Activated CD8-positive, alpha-beta T cell treated with anti-CD3 and anti-CD28 coated beads, Interleukin-2, amount 10 ng/mL, durations not matched to agents 7 days and 5 days (primary cell): ENCODE results near the gene RPS6KC1. TPM values are rescaled to one million over a fixed set of nuclear protein-coding genes. Genes with fewer than 3 reads are reported as not detected.
"Not testable (repeated sequence)": the region's sequence is repeated elsewhere in the genome, so short reads cannot be mapped to it uniquely, and the experiment has no call there.

Experiments used
- ATAC-seq: fragments of 150-1000 bp; cut with Tn5 transposase; one replicate; pipeline ENCODE4 v1.10.0; 2021; ENCODE audit warnings: moderate library complexity
- CTCF ChIA-PET: fragments of 350-600 bp; sonication (Branson Sonifier 250); formaldehyde crosslinking; loops from one replicate; lab custom pipeline; 2021; ENCODE audit warnings: antibody characterized with exemption; lab: Charles Lee
- POLR2A ChIA-PET: fragments of 350-600 bp; sonication (Branson Sonifier 250); formaldehyde crosslinking; loops from one replicate; lab custom pipeline; 2021; ENCODE audit warnings: antibody characterized with exemption; lab: Charles Lee
- DNase-seq: peaks from one replicate; pipeline ENCODE4 v3.0.0-alpha.2; 2020
- H3K27ac Mint-ChIP-seq: one replicate; pipeline ENCODE4 v1.8.0; 2021; ENCODE audit warnings: mild to moderate bottlenecking, mixed read lengths
- H3K27me3 Mint-ChIP-seq: one replicate; pipeline ENCODE4 v1.8.0; 2021; ENCODE audit warnings: low read depth, mixed read lengths
- H3K36me3 Mint-ChIP-seq: one replicate; pipeline ENCODE4 v1.8.0; 2021; ENCODE audit warnings: low read depth, mixed read lengths
- H3K4me1 Mint-ChIP-seq: one replicate; pipeline ENCODE4 v1.8.0; 2021; ENCODE audit warnings: low read depth, mixed read lengths
- H3K4me3 Mint-ChIP-seq: one replicate; pipeline ENCODE4 v1.8.0; 2021; ENCODE audit warnings: mild to moderate bottlenecking, mixed read lengths
- H3K9me3 Mint-ChIP-seq: one replicate; pipeline ENCODE4 v1.8.0; 2022; ENCODE audit warnings: mixed read lengths; ENCODE audit not compliant: insufficient read depth
- total RNA-seq, 2 experiments: library from RNA; stranded (reverse); gene quantifications; one replicate each; pipeline ENCODE4 v1.2.3, GENCODE V29; 2021

RPS6KC1 gene
- total RNA-seq, 2 experiments from 2014 or later = 11.8 to 12.5 TPM

DNA sequence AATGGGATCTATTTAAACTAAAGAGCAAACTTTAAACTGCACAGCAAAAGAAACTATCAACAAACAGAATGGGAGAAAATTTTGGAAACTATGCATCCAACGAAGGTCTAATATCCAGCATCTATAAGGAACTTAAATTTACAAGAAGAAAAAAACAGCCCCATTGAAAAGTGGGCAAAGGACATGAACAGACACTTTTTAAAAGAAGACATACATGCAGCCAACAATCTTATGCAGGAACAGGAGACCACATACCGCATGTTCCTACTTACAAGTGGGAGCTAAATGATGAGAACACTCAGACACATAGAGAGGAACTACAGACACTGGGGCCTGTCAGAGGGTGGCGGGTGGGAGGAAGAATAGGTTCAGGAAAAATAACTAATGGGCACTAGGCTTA lies 149.6 kb downstream of the RPS6KC1 start:
- no peaks in the 10 kb centered on the region for H3K4me1 Mint-ChIP-seq

DNA sequence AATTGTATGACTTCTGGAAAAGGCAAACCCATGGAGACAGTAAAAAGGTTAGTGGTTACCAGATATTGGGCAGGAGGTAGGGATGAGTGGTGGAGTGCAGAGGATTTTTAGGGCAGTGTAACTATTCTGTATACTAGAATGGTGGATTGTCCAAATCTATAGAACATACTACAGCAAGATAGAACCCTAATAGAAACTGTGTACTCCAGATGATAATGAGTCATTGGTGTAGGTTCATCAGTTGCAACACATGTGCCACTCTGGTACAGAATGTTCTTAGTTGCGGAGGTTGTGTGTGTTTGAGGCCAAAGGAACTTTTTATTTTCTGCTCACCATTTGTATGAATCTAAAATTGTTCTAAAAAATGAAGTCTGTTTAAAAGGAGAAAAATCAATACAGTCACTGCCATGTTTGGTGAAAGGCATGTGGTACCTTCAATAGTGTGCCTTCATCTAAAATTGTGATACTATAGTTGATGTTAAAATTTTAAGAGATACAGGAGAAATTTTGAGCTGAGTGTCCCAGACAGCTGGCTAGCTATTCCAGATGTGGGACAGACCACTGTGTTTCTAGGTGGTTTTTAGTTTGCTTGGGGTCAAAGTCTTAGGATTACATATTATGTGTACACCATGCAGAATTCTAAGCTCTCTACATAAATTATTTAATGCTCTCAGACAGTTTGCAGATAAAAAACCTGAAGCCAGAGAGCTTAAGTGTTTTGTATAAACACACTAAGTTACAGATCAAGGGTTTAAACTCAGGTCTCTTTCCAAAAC lies 150.5 kb downstream of the RPS6KC1 start:
- CTCF ChIA-PET = interaction anchor here (0.9 kb wide), 1 partner anchor 44 kb away, joined by 4 read pairs; no protein-coding TSS in a partner anchor
- no peak overlapping the region for H3K4me3 Mint-ChIP-seq
- H3K27me3 Mint-ChIP-seq = no peaks in the 10 kb centered on the region
- POLR2A ChIA-PET = no interaction called here
- DNase-seq (no peak), ATAC-seq (no peak)
- peaks cover 8% of the 10 kb centered on the region for H3K9me3 Mint-ChIP-seq
- H3K27ac Mint-ChIP-seq = no peak overlapping the region
- H3K36me3 Mint-ChIP-seq = peaks cover 29% of the 10 kb centered on the region
- H3K4me1 Mint-ChIP-seq = no peaks in the 10 kb centered on the region

More for the DNA sequence above, 149.6 kb downstream of the RPS6KC1 start:
- peaks cover 8% of the 10 kb centered on the region for H3K9me3 Mint-ChIP-seq
- CTCF ChIA-PET = no interaction called here
- ATAC-seq (no peak), DNase-seq (no peak)
- POLR2A ChIA-PET = no interaction called here
- H3K27ac Mint-ChIP-seq = no peak overlapping the region
- peaks cover 32% of the 10 kb centered on the region for H3K36me3 Mint-ChIP-seq
- no peaks in the 10 kb centered on the region for H3K27me3 Mint-ChIP-seq
- H3K4me3 Mint-ChIP-seq = no peak overlapping the region

DNA sequence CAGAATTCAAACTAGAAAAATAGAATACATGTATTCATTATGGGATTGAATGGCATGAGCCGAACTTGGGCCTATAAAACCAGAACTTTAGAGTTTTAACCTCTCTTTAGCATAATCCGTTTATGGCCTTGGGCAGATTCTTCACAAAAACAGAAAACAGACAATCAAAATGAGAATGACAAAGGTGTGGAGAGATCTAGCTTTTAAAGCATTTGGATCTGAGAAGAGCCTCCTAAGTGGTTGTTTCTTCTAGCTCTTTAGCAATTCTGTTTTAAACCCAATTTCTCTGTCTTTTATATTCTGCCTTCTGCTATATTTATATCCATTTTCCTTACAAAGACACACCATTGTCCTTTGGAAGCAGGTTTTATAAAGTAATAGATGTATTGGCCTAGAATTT lies 160.2 kb downstream of the RPS6KC1 start:
- Mint-ChIP-seq H3K9me3 (peaks cover 3% of the 10 kb centered on the region), H3K4me1 (no peaks in the 10 kb centered on the region), H3K4me3 (no peak overlapping the region), H3K36me3 (peaks cover 39% of the 10 kb centered on the region), H3K27ac (no peak overlapping the region), H3K27me3 (no peaks in the 10 kb centered on the region)
- ATAC-seq (no peak), DNase-seq (no peak)
- CTCF ChIA-PET = no interaction called here
- POLR2A ChIA-PET = no interaction called here

DNA sequence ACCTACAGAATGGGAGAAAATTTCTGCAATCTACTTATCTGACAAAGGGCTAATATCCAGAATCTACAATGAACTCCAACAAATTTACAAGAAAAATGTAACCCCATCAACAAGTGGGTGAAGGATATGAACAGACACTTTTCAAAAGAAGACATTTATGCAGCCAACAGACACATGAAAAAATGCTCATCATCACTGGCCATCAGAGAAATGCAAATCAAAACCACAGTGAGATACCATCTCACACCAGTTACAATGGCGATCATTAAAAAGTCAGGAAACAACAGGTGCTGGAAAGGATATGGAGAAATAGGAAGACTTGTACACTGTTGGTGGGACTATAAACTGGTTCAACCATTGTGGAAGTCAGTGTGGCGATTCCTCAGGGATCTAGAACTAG lies 168.0 kb downstream of the RPS6KC1 start:
- DNase-seq, H3K27me3 Mint-ChIP-seq, ATAC-seq, CTCF ChIA-PET, H3K4me1 Mint-ChIP-seq, H3K36me3 Mint-ChIP-seq, H3K27ac Mint-ChIP-seq, H3K4me3 Mint-ChIP-seq, POLR2A ChIA-PET, H3K9me3 Mint-ChIP-seq: not testable (repeated sequence)

DNA sequence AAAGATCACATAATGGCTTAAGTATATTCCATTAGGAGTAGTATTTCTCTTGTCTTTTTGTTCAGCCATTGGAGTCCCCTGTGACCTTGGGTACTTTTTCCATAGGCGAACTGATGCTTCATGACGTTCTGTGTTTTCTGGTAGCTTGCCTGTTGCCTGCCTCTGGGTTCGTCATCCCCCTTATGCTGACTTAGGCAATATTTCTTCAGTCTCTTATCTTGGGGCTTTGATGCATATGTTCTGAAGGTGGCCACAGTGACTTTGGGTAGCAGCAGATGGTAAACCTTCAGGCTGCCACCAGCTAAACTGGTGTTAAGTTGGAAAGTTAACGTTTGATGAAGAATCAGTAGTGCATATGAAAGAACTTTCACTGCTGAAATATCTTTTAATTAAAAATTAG lies 170.2 kb downstream of the RPS6KC1 start:
- Mint-ChIP-seq H3K27me3 (no peaks in the 10 kb centered on the region), H3K4me1 (no peaks in the 10 kb centered on the region), H3K4me3 (no peak overlapping the region), H3K36me3 (no peaks in the 10 kb centered on the region), H3K27ac (no peak overlapping the region), H3K9me3 (peaks cover 3% of the 10 kb centered on the region)
- DNase-seq (no peak), ATAC-seq (no peak)
- ChIA-PET POLR2A (no interaction called here), CTCF (no interaction called here)

DNA sequence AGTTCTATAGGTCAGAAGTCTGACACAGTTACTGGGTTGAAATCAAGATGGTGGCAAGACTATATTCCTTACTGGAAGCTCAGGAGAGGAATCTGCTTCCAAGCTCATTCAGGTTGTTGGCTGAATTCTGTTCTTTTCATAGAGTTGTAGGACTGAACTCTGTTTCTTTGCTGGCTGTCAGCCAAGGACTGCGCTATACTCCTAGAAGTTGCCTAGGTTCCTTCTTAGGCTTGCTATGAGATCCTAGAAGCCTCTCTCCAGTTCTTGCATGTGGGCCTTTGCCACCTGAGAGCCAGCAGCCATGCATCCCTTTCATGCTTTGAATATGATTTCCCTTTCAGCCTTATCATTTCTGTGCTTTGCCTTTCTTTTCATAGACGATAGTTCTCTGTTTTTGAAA lies 176.4 kb downstream of the RPS6KC1 start:
- ChIA-PET CTCF (no interaction called here), POLR2A (no interaction called here)
- peaks cover 5% of the 10 kb centered on the region for H3K4me1 Mint-ChIP-seq
- no peaks in the 10 kb centered on the region for H3K27me3 Mint-ChIP-seq
- no peak overlapping the region for H3K4me3 Mint-ChIP-seq
- ATAC-seq = no peak
- no peaks in the 10 kb centered on the region for H3K36me3 Mint-ChIP-seq
- no peak overlapping the region for H3K27ac Mint-ChIP-seq
- no peaks in the 10 kb centered on the region for H3K9me3 Mint-ChIP-seq
- DNase-seq = no peak

DNA sequence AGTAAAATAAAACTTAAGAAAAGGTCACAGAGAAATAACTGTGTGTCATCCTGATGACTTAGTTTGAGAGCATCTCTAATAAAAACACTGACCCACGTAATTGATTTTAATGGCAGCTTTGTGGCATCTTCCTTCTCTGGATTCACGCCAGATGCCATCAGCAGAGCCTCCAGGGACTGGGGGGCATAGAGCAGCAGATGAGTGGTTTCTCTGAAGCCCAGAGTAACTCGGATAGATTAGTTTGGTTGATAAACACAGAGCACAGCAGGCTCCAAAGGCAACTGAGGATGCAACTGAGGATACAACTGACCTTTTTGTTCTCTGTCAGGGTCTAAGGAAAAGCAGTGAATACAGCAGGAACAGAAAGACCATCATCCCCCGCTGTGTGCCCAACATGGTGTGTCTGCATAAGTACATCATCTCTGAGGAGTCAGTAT lies 180.8 kb downstream of the RPS6KC1 start:
- ChIA-PET CTCF (no interaction called here), POLR2A (no interaction called here)
- DNase-seq = no peak
- Mint-ChIP-seq H3K27ac (no peak overlapping the region), H3K9me3 (no peaks in the 10 kb centered on the region), H3K4me1 (peaks cover 5% of the 10 kb centered on the region), H3K36me3 (peaks cover 3% of the 10 kb centered on the region), H3K27me3 (no peaks in the 10 kb centered on the region), H3K4me3 (no peak overlapping the region)
- no peak for ATAC-seq

DNA sequence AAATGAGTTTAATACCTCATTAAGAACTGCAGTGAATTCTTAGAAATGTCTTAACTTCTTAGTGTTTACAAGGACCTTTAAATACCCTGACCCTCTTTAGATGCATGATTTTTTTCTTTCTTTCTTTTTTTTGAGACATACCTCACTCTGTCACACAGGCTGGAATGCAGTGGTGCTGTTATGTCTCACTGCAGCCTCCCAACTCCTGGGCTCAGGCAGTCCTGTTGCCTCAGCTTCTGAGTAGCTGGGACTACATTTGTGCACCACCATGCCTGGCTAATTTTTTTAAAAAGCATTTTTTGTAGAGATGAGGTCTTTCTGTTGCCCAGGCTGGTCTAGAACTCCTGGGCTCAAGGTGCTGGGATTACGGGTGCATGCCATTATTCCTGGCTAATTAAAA lies 191.8 kb downstream of the RPS6KC1 start:
- no peak for DNase-seq
- no peaks in the 10 kb centered on the region for H3K4me1 Mint-ChIP-seq
- ChIA-PET CTCF (interaction anchor here (1.0 kb wide), 1 partner anchor 62 kb away, joined by 3 read pairs; no protein-coding TSS in a partner anchor), POLR2A (no interaction called here)
- ATAC-seq = no peak
- H3K4me3 Mint-ChIP-seq = no peak overlapping the region
- H3K9me3 Mint-ChIP-seq = no peaks in the 10 kb centered on the region
- no peak overlapping the region for H3K27ac Mint-ChIP-seq
- peaks cover 3% of the 10 kb centered on the region for H3K36me3 Mint-ChIP-seq
- H3K27me3 Mint-ChIP-seq = no peaks in the 10 kb centered on the region

DNA sequence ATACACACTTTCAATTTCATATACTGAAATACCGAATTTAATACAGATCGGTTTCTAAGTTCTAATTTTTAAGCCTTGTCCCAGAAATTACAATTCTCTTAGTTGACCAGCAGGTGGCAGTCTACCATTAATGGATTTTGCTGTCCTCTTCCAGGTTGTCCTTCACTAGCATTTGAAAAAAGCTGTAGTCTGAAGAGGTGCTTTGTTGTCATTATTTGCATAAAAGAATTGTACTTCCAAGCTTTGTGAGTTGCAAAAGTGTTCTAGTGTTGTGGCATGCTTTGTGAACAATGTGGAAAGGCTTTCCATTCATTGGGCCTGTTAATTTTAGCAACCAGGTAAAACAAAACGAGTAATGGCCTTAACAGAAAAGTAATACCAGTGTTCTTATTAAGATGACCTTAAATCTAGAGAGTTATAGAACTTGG lies 193.6 kb downstream of the RPS6KC1 start:
- CTCF ChIA-PET = interaction anchor here (0.6 to 1.6 kb wide), 4 partner anchors 15 to 43 kb away, joined by 3 to 5 read pairs (median 4); no protein-coding TSS in a partner anchor
- ATAC-seq (no peak), DNase-seq (peak; percentile 47)
- Mint-ChIP-seq H3K27ac (no peak overlapping the region), H3K4me3 (no peak overlapping the region), H3K27me3 (no peaks in the 10 kb centered on the region), H3K36me3 (peaks cover 3% of the 10 kb centered on the region), H3K4me1 (no peaks in the 10 kb centered on the region), H3K9me3 (no peaks in the 10 kb centered on the region)
- POLR2A ChIA-PET = no interaction called here

DNA sequence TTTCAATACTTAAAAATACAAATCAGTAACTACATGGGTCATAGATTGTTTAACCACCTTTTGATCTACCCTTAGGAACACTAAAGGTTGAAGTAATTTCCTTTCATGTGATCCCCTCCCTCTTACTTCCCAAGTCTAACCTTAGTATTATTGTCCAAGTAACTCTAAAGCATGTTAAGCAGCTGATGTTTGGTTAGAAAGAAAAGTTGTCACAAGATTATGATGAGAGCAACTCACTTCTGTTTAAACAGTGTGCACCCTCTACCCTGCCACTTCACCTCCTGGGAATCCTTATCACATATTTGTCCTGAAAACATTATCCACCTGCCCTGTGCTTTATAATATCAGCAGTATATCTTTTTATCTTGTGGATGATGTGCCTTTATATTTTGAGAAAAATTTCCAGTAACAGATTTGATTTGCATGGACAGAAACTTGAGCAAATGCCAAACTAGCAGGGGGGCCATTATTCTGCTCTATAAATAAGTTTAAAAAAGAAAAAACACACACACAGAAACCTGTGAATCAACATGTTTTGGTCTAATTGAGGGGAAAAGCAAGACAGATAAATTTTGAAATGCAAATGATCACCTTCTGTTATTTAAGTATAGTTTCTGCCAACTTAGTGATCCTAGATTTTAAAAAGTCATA lies 194.3 kb downstream of the RPS6KC1 start:
- ChIA-PET POLR2A (no interaction called here), CTCF (interaction anchor here (0.9 to 1.6 kb wide), 3 partner anchors 16 to 44 kb away, joined by 3 to 5 read pairs (median 4); no protein-coding TSS in a partner anchor)
- Mint-ChIP-seq H3K4me1 (no peaks in the 10 kb centered on the region), H3K4me3 (no peak overlapping the region), H3K27me3 (no peaks in the 10 kb centered on the region), H3K36me3 (peaks cover 3% of the 10 kb centered on the region), H3K9me3 (no peaks in the 10 kb centered on the region), H3K27ac (no peak overlapping the region)
- DNase-seq (no peak), ATAC-seq (no peak)

DNA sequence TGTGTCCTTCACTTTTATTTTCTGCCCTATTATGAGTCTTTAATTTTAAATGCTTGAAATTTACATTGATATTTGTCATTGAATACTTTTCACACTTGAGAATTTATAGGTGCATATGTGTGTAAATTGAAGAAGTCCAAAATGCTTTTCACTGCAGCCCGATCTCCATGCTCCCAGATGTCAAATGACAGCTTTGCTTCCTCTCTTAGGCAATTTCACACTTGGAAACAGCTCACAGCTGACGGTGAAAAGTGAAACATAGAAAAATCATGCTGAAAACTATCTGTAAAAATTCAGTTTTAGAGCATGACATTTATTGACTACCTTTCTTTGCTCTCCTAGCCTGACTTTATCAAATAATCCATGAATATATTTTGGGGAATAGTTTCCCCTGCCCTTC lies 196.0 kb downstream of the RPS6KC1 start:
- no peaks in the 10 kb centered on the region for H3K36me3 Mint-ChIP-seq
- H3K4me1 Mint-ChIP-seq = no peaks in the 10 kb centered on the region
- ATAC-seq = no peak
- no peak overlapping the region for H3K27ac Mint-ChIP-seq
- POLR2A ChIA-PET = no interaction called here
- H3K9me3 Mint-ChIP-seq = no peaks in the 10 kb centered on the region
- no peak overlapping the region for H3K4me3 Mint-ChIP-seq
- H3K27me3 Mint-ChIP-seq = no peaks in the 10 kb centered on the region
- no peak for DNase-seq
- CTCF ChIA-PET = no interaction called here

DNA sequence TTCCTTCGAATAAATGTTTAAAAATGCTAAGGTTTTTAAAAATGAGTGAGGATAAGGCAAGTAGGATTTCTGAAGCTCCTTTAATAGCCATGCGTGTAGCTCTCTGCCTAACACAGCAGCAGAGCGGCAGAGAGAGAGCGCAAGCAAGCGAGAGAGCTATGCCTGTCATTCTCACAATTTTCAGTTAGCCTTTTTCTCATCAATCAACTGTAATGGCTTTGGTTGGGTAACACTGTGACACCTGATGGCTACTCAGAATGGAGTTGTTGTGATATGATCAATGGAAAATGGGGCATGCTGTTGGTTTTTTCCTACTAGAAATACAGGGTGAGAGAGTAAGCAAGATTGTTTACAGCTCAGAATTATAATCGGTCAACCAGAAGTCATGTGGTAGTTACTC lies 198.4 kb downstream of the RPS6KC1 start:
- CTCF ChIA-PET = no interaction called here
- Mint-ChIP-seq H3K27me3 (no peaks in the 10 kb centered on the region), H3K27ac (no peak overlapping the region), H3K4me3 (no peak overlapping the region), H3K36me3 (no peaks in the 10 kb centered on the region), H3K9me3 (no peaks in the 10 kb centered on the region), H3K4me1 (no peaks in the 10 kb centered on the region)
- no peak for DNase-seq
- no peak for ATAC-seq
- POLR2A ChIA-PET = no interaction called here
